ENCODE measurements around the gene POU4F3.

The POU4F3 gene

GRCh38 chr5:146342519-146342881 lies 3.9 kb downstream of the POU4F3 start:
- no peak for TF ChIP-seq CTCF (IDR thresholded peaks at IDR 0.05)
- no peaks in the 10 kb centered on the region for H3K9me3 ChIP-seq (ENCODE audit: control insufficient read depth, low read length)
- H3K27ac ChIP-seq = no peak overlapping the region
- H3K4me3 ChIP-seq (ENCODE audit: low read depth, low read length) = no peak overlapping the region
- H2AFZ ChIP-seq = no peak overlapping the region
- no peak overlapping the region for H3K9ac ChIP-seq
- H3K27me3 ChIP-seq (ENCODE audit: control insufficient read depth, insufficient read depth, low read length) = peaks cover 29% of the 10 kb centered on the region
- H3K4me2 ChIP-seq (ENCODE audit: low read length) = no peak overlapping the region
- H3K4me1 ChIP-seq = peaks cover 3% of the 10 kb centered on the region
- H3K79me2 ChIP-seq = no peaks in the 10 kb centered on the region
- no peaks in the 10 kb centered on the region for H3K36me3 ChIP-seq (ENCODE audit: control insufficient read depth, insufficient read depth, low read length)

- Histone ChIP-seq H2AFZ (no peak overlapping the region), H3K36me3 (ENCODE audit: control insufficient read depth, insufficient read depth, low read length) (no peaks in the 10 kb centered on the region), H3K79me2 (no peaks in the 10 kb centered on the region), H3K27ac (no peak overlapping the region), H3K27me3 (ENCODE audit: control insufficient read depth, insufficient read depth, low read length) (peaks cover 25% of the 10 kb centered on the region), H3K4me1 (peaks cover 3% of the 10 kb centered on the region), H3K9me3 (ENCODE audit: control insufficient read depth, low read length) (no peaks in the 10 kb centered on the region), H3K4me3 (ENCODE audit: low read depth, low read length) (no peak overlapping the region), H3K9ac (no peak overlapping the region), H3K4me2 (ENCODE audit: low read length) (no peak overlapping the region)
- TF ChIP-seq CTCF (IDR thresholded peaks at IDR 0.05) = no peak
Measured at GRCh38 chr5:146342882-146343865, 4.5 kb downstream of the POU4F3 start.

GRCh38 chr5:146344155-146345118 lies 5.8 kb downstream of the POU4F3 start:
- Histone ChIP-seq H3K4me1 (peaks cover 3% of the 10 kb centered on the region), H3K79me2 (no peaks in the 10 kb centered on the region), H3K9ac (no peak overlapping the region), H2AFZ (peak overlapping the region; percentile 76), H3K4me3 (ENCODE audit: low read depth, low read length) (no peak overlapping the region), H3K9me3 (ENCODE audit: control insufficient read depth, low read length) (no peaks in the 10 kb centered on the region), H3K36me3 (ENCODE audit: control insufficient read depth, insufficient read depth, low read length) (no peaks in the 10 kb centered on the region), H3K4me2 (ENCODE audit: low read length) (peak overlapping the region; percentile 43), H3K27me3 (ENCODE audit: control insufficient read depth, insufficient read depth, low read length) (peaks cover 23% of the 10 kb centered on the region), H3K27ac (no peak overlapping the region)
- no peak for TF ChIP-seq CTCF (IDR thresholded peaks at IDR 0.05)

- TF ChIP-seq CTCF (IDR thresholded peaks at IDR 0.05) = no peak
- H3K4me3 ChIP-seq (ENCODE audit: low read depth, low read length) = no peak overlapping the region
- peaks cover 23% of the 10 kb centered on the region for H3K27me3 ChIP-seq (ENCODE audit: control insufficient read depth, insufficient read depth, low read length)
Measured at GRCh38 chr5:146345240-146345577, 6.6 kb downstream of the POU4F3 start.

More at GRCh38 chr5:146345240-146345577, 6.6 kb downstream of the POU4F3 start:
- Histone ChIP-seq H3K79me2 (no peaks in the 10 kb centered on the region), H2AFZ (no peak overlapping the region), H3K27ac (no peak overlapping the region), H3K9ac (no peak overlapping the region), H3K36me3 (ENCODE audit: control insufficient read depth, insufficient read depth, low read length) (no peaks in the 10 kb centered on the region), H3K4me1 (peaks cover under 1% of the 10 kb centered on the region), H3K9me3 (ENCODE audit: control insufficient read depth, low read length) (no peaks in the 10 kb centered on the region), H3K4me2 (ENCODE audit: low read length) (peak overlapping the region; percentile 16)
